MM.1S (cell line): ENCODE measurements around the gene KRT84.

Source experiments
- DNase-seq: peaks from one replicate; pipeline ENCODE4 v3.0.0-alpha.2; 2015
- H2AFZ ChIP-seq: fragments of 300-600 bp; sonication (generic); 2 replicates; pipeline ENCODE4 v1.6.0; 2016; ENCODE audit warnings: antibody characterized with exemption, low read length
- H3F3A ChIP-seq: fragments of 300-600 bp; sonication (generic); 2 replicates; pipeline ENCODE4 v1.6.1; 2016; ENCODE audit warnings: mild to moderate bottlenecking, antibody characterized with exemption, low read length, moderate library complexity, mixed read lengths; ENCODE audit not compliant: insufficient read depth
- H3K27ac ChIP-seq: fragments of 300-600 bp; sonication (generic); 2 replicates; pipeline ENCODE4 v1.5.1; 2016; ENCODE audit warnings: mild to moderate bottlenecking, low read length
- H3K27me3 ChIP-seq: fragments of 300-600 bp; sonication (generic); replicated peaks from 2 replicates; pipeline ENCODE4 v1.6.0; 2016; ENCODE audit warnings: low read length; ENCODE audit not compliant: insufficient read depth
- H3K36me3 ChIP-seq: fragments of 300-600 bp; sonication (generic); replicated peaks from 2 replicates; pipeline ENCODE4 v1.6.1; 2016; ENCODE audit warnings: mild to moderate bottlenecking, low read length, mixed read lengths; ENCODE audit not compliant: insufficient read depth
- H3K4me1 ChIP-seq: fragments of 300-600 bp; sonication (generic); 2 replicates; pipeline ENCODE4 v1.6.1; 2016; ENCODE audit warnings: low read length, mixed read lengths
- H3K4me2 ChIP-seq: fragments of 300-600 bp; sonication (generic); 2 replicates; pipeline ENCODE4 v1.6.0; 2016; ENCODE audit warnings: low read depth, low read length
- H3K4me3 ChIP-seq: fragments of 300-600 bp; sonication (generic); 2 replicates; pipeline ENCODE4 v1.5.1; 2016; ENCODE audit warnings: low read length, mixed read lengths
- H3K79me2 ChIP-seq: fragments of 300-600 bp; sonication (generic); 2 replicates; pipeline ENCODE4 v1.6.1; 2016; ENCODE audit warnings: mixed run types, low read length, mixed read lengths
- H3K9ac ChIP-seq: fragments of 300-600 bp; sonication (generic); 2 replicates; pipeline ENCODE4 v1.6.1; 2016; ENCODE audit warnings: low read length, mixed read lengths
- H3K9me2 ChIP-seq: fragments of 300-600 bp; sonication (generic); replicated peaks from 2 replicates; pipeline ENCODE4 v1.6.1; 2016; ENCODE audit warnings: mild to moderate bottlenecking, low read length, mixed read lengths; ENCODE audit not compliant: insufficient read depth
- H3K9me3 ChIP-seq: fragments of 300-600 bp; sonication (generic); replicated peaks from 2 replicates; pipeline ENCODE4 v1.6.1; 2016; ENCODE audit warnings: mild to moderate bottlenecking, low read length, mixed read lengths; ENCODE audit not compliant: insufficient read depth
- H4K20me1 ChIP-seq: fragments of 300-600 bp; sonication (generic); 2 replicates; pipeline ENCODE4 v1.6.1; 2016; ENCODE audit warnings: mild to moderate bottlenecking, low read length, moderate library complexity, mixed read lengths; ENCODE audit not compliant: insufficient read depth
- EZH2 ChIP-seq: fragments of 300-600 bp; sonication (generic); optimal IDR thresholded peaks from 2 replicates; pipeline ENCODE3; 2017; ENCODE audit warnings: low read depth, mild to moderate bottlenecking, antibody characterized with exemption, low read length, mixed read lengths
- EZH2phosphoT487 ChIP-seq: fragments of 300-600 bp; sonication (generic); IDR thresholded peaks from 2 replicates; pipeline ENCODE4 v1.6.1; 2018; ENCODE audit warnings: antibody characterized with exemption, low read length
- TF ChIP-seq, protein P1 (sequence below): fragments of 300-600 bp; sonication (generic); IDR thresholded peaks from 2 replicates; pipeline ENCODE4 v1.5.1; 2016; ENCODE audit warnings: antibody characterized with exemption, low read length, mixed read lengths

The KRT84 gene

GRCh38 chr12:52355176-52355575 is 30.3 kb downstream of the KRT84 start:
- H4K20me1 ChIP-seq = no peaks in the 10 kb centered on the region
- H3K36me3 ChIP-seq = no peaks in the 10 kb centered on the region
- no peaks in the 10 kb centered on the region for H3F3A ChIP-seq
- no peak overlapping the region for H3K4me3 ChIP-seq
- H3K79me2 ChIP-seq = no peaks in the 10 kb centered on the region
- H3K4me2 ChIP-seq = no peak overlapping the region
- peaks cover 6% of the 10 kb centered on the region; the same call in 1 of the 2 replicates for H3K4me1 ChIP-seq
- H3K27ac ChIP-seq = no peak overlapping the region
- no peak overlapping the region for H3K9ac ChIP-seq
- H3K9me3 ChIP-seq = no peaks in the 10 kb centered on the region
- no peak for DNase-seq
- peaks cover 86% of the 10 kb centered on the region for H3K27me3 ChIP-seq
- no peak overlapping the region for H2AFZ ChIP-seq
- H3K9me2 ChIP-seq = no peaks in the 10 kb centered on the region
- TF ChIP-seq EZH2phosphoT487 = no peak
- no peak for TF ChIP-seq EZH2

- Histone ChIP-seq H3K79me2 (no peaks in the 10 kb centered on the region), H3K36me3 (no peaks in the 10 kb centered on the region), H3K9ac (no peak overlapping the region), H3K4me3 (no peak overlapping the region), H3K27me3 (peaks cover 91% of the 10 kb centered on the region), H3F3A (no peaks in the 10 kb centered on the region), H3K4me1 (peaks cover 6% of the 10 kb centered on the region; the same call in 1 of the 2 replicates), H4K20me1 (no peaks in the 10 kb centered on the region), H3K9me3 (no peaks in the 10 kb centered on the region), H3K9me2 (no peaks in the 10 kb centered on the region), H2AFZ (no peak overlapping the region), H3K27ac (no peak overlapping the region), H3K4me2 (no peak overlapping the region)
- no peak for DNase-seq
- no peak for TF ChIP-seq EZH2
- TF ChIP-seq, protein P1, sequence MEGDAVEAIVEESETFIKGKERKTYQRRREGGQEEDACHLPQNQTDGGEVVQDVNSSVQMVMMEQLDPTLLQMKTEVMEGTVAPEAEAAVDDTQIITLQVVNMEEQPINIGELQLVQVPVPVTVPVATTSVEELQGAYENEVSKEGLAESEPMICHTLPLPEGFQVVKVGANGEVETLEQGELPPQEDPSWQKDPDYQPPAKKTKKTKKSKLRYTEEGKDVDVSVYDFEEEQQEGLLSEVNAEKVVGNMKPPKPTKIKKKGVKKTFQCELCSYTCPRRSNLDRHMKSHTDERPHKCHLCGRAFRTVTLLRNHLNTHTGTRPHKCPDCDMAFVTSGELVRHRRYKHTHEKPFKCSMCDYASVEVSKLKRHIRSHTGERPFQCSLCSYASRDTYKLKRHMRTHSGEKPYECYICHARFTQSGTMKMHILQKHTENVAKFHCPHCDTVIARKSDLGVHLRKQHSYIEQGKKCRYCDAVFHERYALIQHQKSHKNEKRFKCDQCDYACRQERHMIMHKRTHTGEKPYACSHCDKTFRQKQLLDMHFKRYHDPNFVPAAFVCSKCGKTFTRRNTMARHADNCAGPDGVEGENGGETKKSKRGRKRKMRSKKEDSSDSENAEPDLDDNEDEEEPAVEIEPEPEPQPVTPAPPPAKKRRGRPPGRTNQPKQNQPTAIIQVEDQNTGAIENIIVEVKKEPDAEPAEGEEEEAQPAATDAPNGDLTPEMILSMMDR = no peak
- TF ChIP-seq EZH2phosphoT487 = no peak
Observed at GRCh38 chr12:52354200-52354599, 31.3 kb downstream of the KRT84 start.

- Histone ChIP-seq H3K9me3 (no peaks in the 10 kb centered on the region), H3F3A (no peaks in the 10 kb centered on the region), H3K36me3 (no peaks in the 10 kb centered on the region), H3K4me3 (no peak overlapping the region), H3K4me1 (peaks cover 4% of the 10 kb centered on the region; the same call in 1 of the 2 replicates), H3K9me2 (no peaks in the 10 kb centered on the region), H3K27ac (no peak overlapping the region), H3K27me3 (peaks cover 94% of the 10 kb centered on the region), H3K9ac (no peak overlapping the region), H4K20me1 (no peaks in the 10 kb centered on the region), H3K79me2 (no peaks in the 10 kb centered on the region), H2AFZ (no peak overlapping the region), H3K4me2 (no peak overlapping the region)
- TF ChIP-seq, protein P1 = no peak
- TF ChIP-seq EZH2phosphoT487 (no peak), EZH2 (no peak)
- no peak for DNase-seq
Observed at GRCh38 chr12:52353766-52354165, 31.7 kb downstream of the KRT84 start.

- Histone ChIP-seq H3K27ac (no peak overlapping the region), H2AFZ (no peak overlapping the region), H3K4me1 (no peaks in the 10 kb centered on the region), H3F3A (no peaks in the 10 kb centered on the region), H3K4me3 (no peak overlapping the region), H3K9ac (no peak overlapping the region), H3K4me2 (no peak overlapping the region), H3K9me3 (no peaks in the 10 kb centered on the region), H3K27me3 (peaks cover 91% of the 10 kb centered on the region), H3K79me2 (no peaks in the 10 kb centered on the region), H4K20me1 (no peaks in the 10 kb centered on the region), H3K36me3 (no peaks in the 10 kb centered on the region), H3K9me2 (no peaks in the 10 kb centered on the region)
- TF ChIP-seq, protein P1 = no peak
- TF ChIP-seq EZH2 = no peak
- no peak for TF ChIP-seq EZH2phosphoT487
- DNase-seq = no peak
Observed at GRCh38 chr12:52352951-52353350, 32.5 kb downstream of the KRT84 start.
